A549 (cell line): ENCODE results near the gene ZNF774. TPM values are rescaled to one million over a fixed set of nuclear protein-coding genes. Genes with fewer than 3 reads are reported as not detected.
A peak's percentile ranks its signal among the peaks of the same experiment; 100 is the strongest.

Source experiments
- ATAC-seq, 2 experiments: fragments of 200-7000 bp in 1 of 2; fragments of >200 bp in 1 of 2; cut with Nextera tagmentation in 1 of 2; cut with Tn5 transposase in 1 of 2; 3 replicates each; pipeline versions ENCODE4 v1.8.0 to v1.9.1; 2018 to 2020; ENCODE audit warnings: mild to moderate bottlenecking in 1 of 2, moderate library complexity in 1 of 2
- CTCF ChIA-PET: fragments of 300-600 bp; sonication (Branson Sonifier 250); formaldehyde crosslinking; extraction: SDS; loops from one replicate; lab custom pipeline; 2021; ENCODE audit warnings: antibody characterized with exemption, inconsistent platforms; lab: Yijun Ruan, JAX
- POLR2A ChIA-PET: fragments of 350-600 bp; formaldehyde crosslinking; extraction: SDS; loops from one replicate; lab custom pipeline; 2021; ENCODE audit warnings: antibody characterized with exemption, inconsistent platforms; lab: Yijun Ruan, JAX
- DNase-seq, 2 experiments: peaks; one replicate each; pipeline versions ENCODE4 v3.0.0 to v3.0.0-alpha.2; 2011 to 2016; ENCODE audit warnings: low read depth in 1 of 2, low spot score in 1 of 2
- FAIRE-seq: peaks from 2 replicates; lab custom pipeline; 2011; peaks lifted over from hg19 to GRCh38; lab: Jason Lieb, UNC
- H3K27ac ChIP-seq, 2 experiments: fragments of >200 bp; sonication (Bioruptor Twin); formaldehyde crosslinking; 3 replicates each; pipeline ENCODE4 v1.5.1; 2016 to 2017
- H3K4me1 ChIP-seq: fragments of >200 bp; sonication (Bioruptor Twin); formaldehyde crosslinking; 3 replicates; pipeline ENCODE4 v1.6.1; 2016
- H3K4me2 ChIP-seq: fragments of >200 bp; sonication (Bioruptor Twin); formaldehyde crosslinking; 3 replicates; pipeline ENCODE4 v1.6.1; 2016
- H3K4me3 ChIP-seq: fragments of >200 bp; sonication (Bioruptor Twin); formaldehyde crosslinking; 3 replicates; pipeline ENCODE4 v1.5.1; 2016
- H3K9me3 ChIP-seq: fragments of >200 bp; sonication (Bioruptor Twin); formaldehyde crosslinking; 3 replicates; pipeline ENCODE4 v1.6.1; 2016
- CBX2 ChIP-seq: fragments of 200-600 bp; sonication (generic); IDR thresholded peaks from 2 replicates; pipeline ENCODE4 v1.6.1; 2016; ENCODE audit warnings: low read depth, mild to moderate bottlenecking, borderline replicate concordance
- CBX8 ChIP-seq: fragments of 200-600 bp; sonication (generic); IDR thresholded peaks from 2 replicates; pipeline ENCODE4 v1.6.1; 2016
- CEBPB ChIP-seq, 2 experiments: fragments of >200 bp in 1 of 2; sonication (Bioruptor Twin) in 1 of 2; formaldehyde crosslinking in 1 of 2; IDR thresholded peaks; 2 replicates each; pipeline ENCODE4 v1.6.1; 2012 to 2016
- EHF ChIP-seq: fragments of 250-450 bp; sonication (Bioruptor Pico); IDR thresholded peaks from 2 replicates; pipeline ENCODE4 v1.5.0; 2020; ENCODE audit warnings: mild to moderate bottlenecking
- EHMT2 ChIP-seq: fragments of 200-600 bp; sonication (generic); IDR thresholded peaks from 2 replicates; pipeline ENCODE4 v1.6.1; 2016; ENCODE audit warnings: antibody characterized with exemption, low read depth, mild to moderate bottlenecking, moderate library complexity
- ESRRA ChIP-seq: fragments of 150-350 bp; IDR thresholded peaks from 2 replicates; pipeline ENCODE4 v1.6.1; 2014; ENCODE audit warnings: mild to moderate bottlenecking, low read length, borderline replicate concordance
- FOSB ChIP-seq: fragments of 250-450 bp; sonication (Bioruptor Pico); IDR thresholded peaks from 2 replicates; pipeline ENCODE4 v1.5.0; 2020; ENCODE audit warnings: mild to moderate bottlenecking, moderate library complexity
- FOSL2 ChIP-seq, 2 experiments: fragments of 450-650 bp in 1 of 2; fragments of >200 bp in 1 of 2; sonication (Bioruptor Twin) in 1 of 2; formaldehyde crosslinking; IDR thresholded peaks; 2 replicates each; pipeline versions ENCODE4 v1.5.0 to v1.6.1; 2016 to 2020; ENCODE audit warnings: mild to moderate bottlenecking in 1 of 2, moderate library complexity in 1 of 2
- GATA3 ChIP-seq: IDR thresholded peaks from 2 replicates; pipeline ENCODE4 v1.6.1; 2012; ENCODE audit warnings: borderline replicate concordance
- HOXB13 ChIP-seq: fragments of 250-450 bp; sonication (Bioruptor Pico); IDR thresholded peaks from 2 replicates; pipeline ENCODE4 v1.5.0; 2020; ENCODE audit warnings: low read depth, mild to moderate bottlenecking, moderate library complexity
- HOXB5 ChIP-seq: fragments of 250-450 bp; sonication (Bioruptor Pico); IDR thresholded peaks from 2 replicates; pipeline ENCODE4 v1.5.0; 2020; ENCODE audit warnings: mild to moderate bottlenecking, moderate library complexity
- JUN ChIP-seq, 2 experiments: fragments of >200 bp; sonication (Bioruptor Twin); formaldehyde crosslinking; IDR thresholded peaks; 2 replicates in 1 of 2; 3 replicates in 1 of 2; pipeline ENCODE4 v1.6.1; 2016 to 2017
- KDM1A ChIP-seq: fragments of 200-600 bp; sonication (generic); IDR thresholded peaks from 2 replicates; pipeline ENCODE4 v1.6.1; 2016; ENCODE audit warnings: low read depth, mild to moderate bottlenecking
- KDM5A ChIP-seq: fragments of 200-600 bp; sonication (generic); IDR thresholded peaks from 2 replicates; pipeline ENCODE4 v1.6.1; 2016; ENCODE audit warnings: antibody characterized with exemption, mild to moderate bottlenecking
- MYC ChIP-seq: IDR thresholded peaks from 2 replicates; pipeline ENCODE4 v1.6.1; 2012; ENCODE audit warnings: mild to moderate bottlenecking, inconsistent platforms, low read length, improper control_type of control experiment, borderline replicate concordance
- NFE2L2 ChIP-seq: fragments of 150-350 bp; conservative IDR thresholded peaks from 2 replicates; pipeline ENCODE4 v1.6.1; 2014; ENCODE audit warnings: low read length
- NPAS2 ChIP-seq: fragments of 250-450 bp; sonication (Bioruptor Pico); IDR thresholded peaks from 2 replicates; pipeline ENCODE4 v1.8.0; 2022; ENCODE audit warnings: mild to moderate bottlenecking, moderate library complexity, borderline replicate concordance
- NR3C1 ChIP-seq: fragments of >200 bp; sonication (Bioruptor Twin); formaldehyde crosslinking; IDR thresholded peaks from 3 replicates; pipeline ENCODE4 v1.6.1; 2017
- PHF8 ChIP-seq: fragments of 200-600 bp; sonication (generic); IDR thresholded peaks from 2 replicates; pipeline ENCODE4 v1.6.1; 2016; ENCODE audit warnings: low read depth, mild to moderate bottlenecking, antibody characterized with exemption, moderate library complexity, borderline replicate concordance
- POLR2AphosphoS2 ChIP-seq: conservative IDR thresholded peaks from 2 replicates; pipeline ENCODE4 v1.6.1; 2012; ENCODE audit warnings: low read length, improper control_type of control experiment, inconsistent platforms
- RARB ChIP-seq: fragments of 250-450 bp; sonication (Bioruptor Pico); IDR thresholded peaks from 2 replicates; pipeline ENCODE4 v1.8.0; 2021; ENCODE audit warnings: mild to moderate bottlenecking, moderate library complexity
- RFX5 ChIP-seq: fragments of 450-650 bp; IDR thresholded peaks from 2 replicates; pipeline ENCODE4 v1.7.1; 2014; ENCODE audit warnings: antibody characterized with exemption, mild to moderate bottlenecking, moderate library complexity
- RNF2 ChIP-seq: fragments of 200-600 bp; sonication (generic); IDR thresholded peaks from 2 replicates; pipeline ENCODE4 v1.6.1; 2016; ENCODE audit warnings: low read depth, mild to moderate bottlenecking, antibody characterized with exemption, moderate library complexity, borderline replicate concordance
- SMC3 ChIP-seq: fragments of >200 bp; sonication (Bioruptor Twin); formaldehyde crosslinking; IDR thresholded peaks from 3 replicates; pipeline ENCODE4 v1.6.1; 2018; ENCODE audit warnings: inconsistent platforms
- SREBF2 ChIP-seq: fragments of 450-650 bp; IDR thresholded peaks from 2 replicates; pipeline ENCODE4 v1.6.1; 2014; ENCODE audit warnings: mild to moderate bottlenecking, moderate library complexity
- ZFP36 ChIP-seq: fragments of 450-650 bp; IDR thresholded peaks from 2 replicates; pipeline ENCODE4 v1.6.1; 2014; ENCODE audit warnings: borderline replicate concordance; ENCODE audit not compliant: partially characterized antibody
- WGBS: methylation state at CpG from one replicate; pipeline ENCODE4 v1.1.6; 2017; ENCODE audit errors: missing lambda C conversion rate; 5-methylcytosine and 5-hydroxymethylcytosine counted together
- polyA plus RNA-seq, 4 experiments: library from polyadenylated mRNA; depleted of rRNA in 3 of 4; stranded (reverse); fragments of >200 nt; fragmentation: RNase III in 1 of 4; extraction: RNeasy Plus Mini Kit Qiagen cat#74134 plus additional on column Dnase treatment in 1 of 4; gene quantifications; 2 replicates in 3 of 4; 3 replicates in 1 of 4; pipeline ENCODE4 v1.2.3, GENCODE V29; 2011 to 2017
- TF ChIP-seq, protein P1 (sequence below): fragments of 450-650 bp; IDR thresholded peaks from 2 replicates; pipeline ENCODE4 v1.6.1; 2014; ENCODE audit warnings: antibody characterized with exemption
- TF ChIP-seq, protein P2 (sequence below): fragments of >200 bp; sonication (Bioruptor Twin); formaldehyde crosslinking; IDR thresholded peaks from 3 replicates; pipeline ENCODE4 v1.6.1; 2016

Gene ZNF774
- polyA plus RNA-seq, 2 of the 4 experiments (the other 2 are of a cell fraction), result 1.2 to 1.3 TPM

DNA sequence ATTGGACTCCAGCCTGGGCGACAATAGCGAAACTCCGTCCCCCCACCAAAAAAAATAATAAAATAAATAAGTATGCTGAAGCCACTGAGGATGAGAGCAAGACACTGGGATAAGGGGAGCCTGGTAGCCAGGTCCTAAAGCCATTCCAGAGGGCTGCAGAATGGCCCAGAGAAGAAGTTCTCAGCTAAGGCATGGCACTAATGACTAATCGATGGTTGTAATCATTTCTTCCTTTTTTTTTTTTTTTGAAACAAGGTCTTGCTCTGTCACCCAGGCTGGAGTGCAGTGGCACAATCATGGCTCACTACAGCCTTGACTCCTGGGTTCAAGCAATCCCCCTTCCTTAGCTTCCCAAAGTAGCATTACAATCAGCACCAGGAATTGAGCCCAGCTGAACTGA lies 25.6 kb upstream of the ZNF774 start:
- no peak overlapping the region for H3K4me3 ChIP-seq
- no peak for FAIRE-seq
- no peaks in the 10 kb centered on the region for H3K9me3 ChIP-seq
- TF ChIP-seq NPAS2 (CRISPR knock-in tag) (no peak), MYC (no peak), GATA3 (no peak), NR3C1 (no peak), ZFP36 (no peak), RARB (CRISPR knock-in tag) (no peak), HOXB5 (CRISPR knock-in tag) (no peak), ESRRA (no peak), POLR2AphosphoS2 (no peak), CEBPB (IDR thresholded peaks at IDR 0.05) (no peak), PHF8 (no peak), SREBF2 (no peak), JUN (IDR thresholded peaks at IDR 0.05) (no peak)
- TF ChIP-seq, protein P1, sequence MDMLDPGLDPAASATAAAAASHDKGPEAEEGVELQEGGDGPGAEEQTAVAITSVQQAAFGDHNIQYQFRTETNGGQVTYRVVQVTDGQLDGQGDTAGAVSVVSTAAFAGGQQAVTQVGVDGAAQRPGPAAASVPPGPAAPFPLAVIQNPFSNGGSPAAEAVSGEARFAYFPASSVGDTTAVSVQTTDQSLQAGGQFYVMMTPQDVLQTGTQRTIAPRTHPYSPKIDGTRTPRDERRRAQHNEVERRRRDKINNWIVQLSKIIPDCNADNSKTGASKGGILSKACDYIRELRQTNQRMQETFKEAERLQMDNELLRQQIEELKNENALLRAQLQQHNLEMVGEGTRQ, result no peak
- CTCF ChIA-PET, result interaction anchor here (1.0 to 5.9 kb wide), 4 partner anchors 14 to 156 kb away, joined by 4 to 60 read pairs (median 4); no protein-coding TSS in a partner anchor
- no peak for ATAC-seq
- WGBS, result 90% methylated on average over 4 of the region's 4 CpGs
- H3K4me1 ChIP-seq, result no peaks in the 10 kb centered on the region
- no peak overlapping the region for H3K27ac ChIP-seq
- DNase-seq, result no peak
- H3K4me2 ChIP-seq, result no peak overlapping the region
- POLR2A ChIA-PET, result no interaction called here

DNA sequence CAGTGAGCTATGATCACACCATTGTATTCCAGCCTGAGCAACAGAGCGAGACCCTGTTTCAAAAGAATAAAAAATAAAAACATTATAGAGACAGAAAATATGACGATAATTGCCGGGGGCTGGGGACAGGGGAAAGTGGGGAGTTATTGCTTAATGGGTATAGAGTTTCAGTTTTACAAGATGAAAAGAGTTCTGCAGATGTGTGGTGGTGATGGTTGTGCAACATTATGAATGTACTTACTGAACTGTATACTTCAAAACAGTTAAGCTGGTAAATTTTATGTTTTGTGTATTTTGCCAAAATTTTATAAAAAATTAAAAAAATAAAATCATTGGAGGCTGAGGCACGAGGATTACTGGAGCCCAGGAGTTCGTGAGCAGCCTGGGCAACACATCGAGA lies 24.8 kb upstream of the ZNF774 start:
- Histone ChIP-seq H3K9me3 (no peaks in the 10 kb centered on the region), H3K4me1 (no peaks in the 10 kb centered on the region), H3K27ac (no peak overlapping the region), H3K4me2 (no peak overlapping the region), H3K4me3 (no peak overlapping the region)
- ChIA-PET CTCF (interaction anchor here (1.7 to 5.9 kb wide), 2 partner anchors 138 to 155 kb away, joined by 4 to 60 read pairs; no protein-coding TSS in a partner anchor), POLR2A (no interaction called here)
- FAIRE-seq, result no peak
- no peak for DNase-seq
- ATAC-seq, result no peak
- TF ChIP-seq HOXB13 (CRISPR knock-in tag), result no peak
- TF ChIP-seq PHF8, result no peak
- peak in 1 of 2 experiments; percentile 29; a peak in 1 of 4 replicates for TF ChIP-seq CEBPB (IDR thresholded peaks at IDR 0.05)
- no peak for TF ChIP-seq KDM1A
- 71% methylated on average over 6 of the region's 6 CpGs for WGBS

DNA sequence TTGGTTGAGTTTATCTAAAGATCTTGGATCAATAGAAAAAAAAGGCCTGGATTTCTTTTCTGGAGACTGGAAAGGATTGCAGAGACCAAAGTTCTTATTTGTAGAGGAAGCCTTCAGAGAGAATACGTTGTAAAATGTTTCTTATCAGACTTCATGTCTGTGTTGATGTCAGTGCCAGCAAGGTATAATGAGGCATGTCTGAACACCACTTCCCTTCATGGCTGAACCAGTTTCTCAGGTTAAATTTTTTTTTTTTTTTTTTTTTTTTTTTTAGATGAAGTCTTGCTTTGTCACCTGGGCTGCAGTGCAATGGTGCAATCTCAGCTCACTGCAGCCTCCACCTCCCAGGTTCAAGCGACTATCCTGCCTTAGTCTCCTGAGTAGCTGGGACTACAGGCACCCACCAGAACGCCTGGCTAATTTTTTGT lies 17.8 kb upstream of the ZNF774 start:
- TF ChIP-seq SREBF2 (no peak), FOSB (CRISPR knock-in tag) (no peak), KDM5A (no peak), EHF (CRISPR knock-in tag) (no peak), NPAS2 (CRISPR knock-in tag) (no peak), RARB (CRISPR knock-in tag) (no peak), FOSL2 (IDR thresholded peaks at IDR 0.05) (no peak), FOSL2 (CRISPR knock-in tag; IDR thresholded peaks at IDR 0.05) (no peak), SMC3 (no peak), EHMT2 (no peak), MYC (no peak), NFE2L2 (no peak), RNF2 (no peak), ZFP36 (no peak), CBX2 (no peak), HOXB13 (CRISPR knock-in tag) (no peak), RFX5 (no peak), CBX8 (no peak)
- TF ChIP-seq, protein P2, sequence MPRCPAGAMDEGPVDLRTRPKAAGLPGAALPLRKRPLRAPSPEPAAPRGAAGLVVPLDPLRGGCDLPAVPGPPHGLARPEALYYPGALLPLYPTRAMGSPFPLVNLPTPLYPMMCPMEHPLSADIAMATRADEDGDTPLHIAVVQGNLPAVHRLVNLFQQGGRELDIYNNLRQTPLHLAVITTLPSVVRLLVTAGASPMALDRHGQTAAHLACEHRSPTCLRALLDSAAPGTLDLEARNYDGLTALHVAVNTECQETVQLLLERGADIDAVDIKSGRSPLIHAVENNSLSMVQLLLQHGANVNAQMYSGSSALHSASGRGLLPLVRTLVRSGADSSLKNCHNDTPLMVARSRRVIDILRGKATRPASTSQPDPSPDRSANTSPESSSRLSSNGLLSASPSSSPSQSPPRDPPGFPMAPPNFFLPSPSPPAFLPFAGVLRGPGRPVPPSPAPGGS, result no peak
- H3K4me2 ChIP-seq, result no peak overlapping the region
- no peaks in the 10 kb centered on the region for H3K9me3 ChIP-seq
- H3K4me1 ChIP-seq, result peaks cover 17% of the 10 kb centered on the region
- H3K27ac ChIP-seq, result no peak overlapping the region
- WGBS, result 67% methylated on average over 3 of the region's 3 CpGs
- ATAC-seq (no peak), DNase-seq (no peak), FAIRE-seq (no peak)
- POLR2A ChIA-PET, result no interaction called here
- CTCF ChIA-PET, result interaction anchor here (1.3 to 10.3 kb wide), 2 partner anchors 14 to 18 kb away, joined by 3 to 119 read pairs; no protein-coding TSS in a partner anchor
- H3K4me3 ChIP-seq, result no peak overlapping the region
